HG03442 (cell line): Measurements from ENCODE around the gene TNFRSF11A.

ENCODE experiments used
- ATAC-seq: cut with Tn5 transposase; IDR thresholded peaks from one replicate; pipeline ENCODE4 v1.9.1; 2021; ENCODE audit warnings: mild to moderate bottlenecking, moderate library complexity; ENCODE audit not compliant: unreplicated experiment

Gene TNFRSF11A

GRCh38 chr18:62341473-62341872 is 16.4 kb downstream of the TNFRSF11A start:
- ATAC-seq = no peak

GRCh38 chr18:62342884-62343283 is 17.8 kb downstream of the TNFRSF11A start:
- no peak for ATAC-seq

GRCh38 chr18:62343316-62343715 is 18.2 kb downstream of the TNFRSF11A start:
- no peak for ATAC-seq

- ATAC-seq = no peak
Observed at GRCh38 chr18:62345909-62346308, 20.8 kb downstream of the TNFRSF11A start.

GRCh38 chr18:62346333-62347088 is 21.4 kb downstream of the TNFRSF11A start:
- ATAC-seq = no peak

- ATAC-seq = no peak
Observed at GRCh38 chr18:62347089-62347506, 22.0 kb downstream of the TNFRSF11A start.

- ATAC-seq = no peak
Observed at GRCh38 chr18:62348474-62348873, 23.4 kb downstream of the TNFRSF11A start.

GRCh38 chr18:62353170-62353569 is 28.1 kb downstream of the TNFRSF11A start:
- no peak for ATAC-seq

- no peak for ATAC-seq
Observed at GRCh38 chr18:62354151-62354550, 29.0 kb downstream of the TNFRSF11A start.

- ATAC-seq = no peak
Observed at GRCh38 chr18:62357079-62357719, 32.1 kb downstream of the TNFRSF11A start.

- ATAC-seq = no peak
Observed at GRCh38 chr18:62360805-62361204, 35.7 kb downstream of the TNFRSF11A start.

- no peak for ATAC-seq
Observed at GRCh38 chr18:62361288-62361687, 36.2 kb downstream of the TNFRSF11A start.

- no peak for ATAC-seq
Observed at GRCh38 chr18:62364558-62364957, 39.4 kb downstream of the TNFRSF11A start.

GRCh38 chr18:62365420-62365819 is 40.3 kb downstream of the TNFRSF11A start:
- peak; percentile 46 for ATAC-seq

- ATAC-seq = no peak
Observed at GRCh38 chr18:62366992-62367391, 41.9 kb downstream of the TNFRSF11A start.

GRCh38 chr18:62368100-62368499 is 43.0 kb downstream of the TNFRSF11A start:
- ATAC-seq = peak; percentile 74

GRCh38 chr18:62369129-62369644 is 44.1 kb downstream of the TNFRSF11A start:
- ATAC-seq = no peak

- ATAC-seq = no peak
Observed at GRCh38 chr18:62370366-62370765, 45.3 kb downstream of the TNFRSF11A start.

GRCh38 chr18:62371436-62371835 is 46.3 kb downstream of the TNFRSF11A start:
- no peak for ATAC-seq

GRCh38 chr18:62372156-62372555 is 47.0 kb downstream of the TNFRSF11A start:
- ATAC-seq = no peak

- no peak for ATAC-seq
Observed at GRCh38 chr18:62372882-62373281, 47.8 kb downstream of the TNFRSF11A start.

- ATAC-seq = no peak
Observed at GRCh38 chr18:62374410-62374965, 49.4 kb downstream of the TNFRSF11A start.
